Measurements from ENCODE around the gene PRSS23. TPM values are rescaled to one million over a fixed set of nuclear protein-coding genes. Genes with fewer than 3 reads are reported as not detected.

Gene PRSS23
- total and polyA plus RNA-seq, 3 experiments from 2014 or later = 4.0 to 13.3 (median 4.9) TPM

DNA sequence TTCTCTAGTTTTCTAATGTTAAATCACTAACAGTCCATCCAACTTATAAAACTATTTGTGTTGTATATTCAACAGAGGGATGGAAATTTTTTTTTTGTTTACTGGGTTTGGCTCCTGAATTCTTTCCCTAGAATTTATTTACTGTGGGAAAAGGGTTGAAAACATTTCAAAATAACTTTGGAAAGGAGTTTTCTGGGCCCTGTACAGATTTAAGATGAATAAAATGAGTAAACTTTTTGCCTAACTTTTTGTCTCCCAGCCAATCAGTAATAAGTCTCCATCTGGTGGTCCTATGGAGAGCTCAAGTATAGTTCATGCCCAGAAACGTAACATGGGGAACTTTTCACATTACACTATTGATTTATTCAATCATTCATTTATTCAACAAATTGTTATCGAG, 16.7 kb upstream of the PRSS23 start:
- H3K27ac ChIP-seq (ENCODE audit: low read depth, low read length) = no peak overlapping the region
- H3K4me3 ChIP-seq (ENCODE audit: low read length) = no peak overlapping the region
- no peaks in the 10 kb centered on the region for H3K9me3 Mint-ChIP-seq
- H3K36me3 ChIP-seq (ENCODE audit: insufficient read depth, low read length) = no peaks in the 10 kb centered on the region
- H3K4me3 Mint-ChIP-seq = no peak overlapping the region
- no peaks in the 10 kb centered on the region for H3K4me1 Mint-ChIP-seq
- H3K27me3 Mint-ChIP-seq = peaks cover 1 to 27% of the 10 kb centered on the region in 2 donors
- H3K27me3 ChIP-seq (ENCODE audit: insufficient read depth, low read length, poor library complexity, severe bottlenecking) = no peaks in the 10 kb centered on the region
- no peaks in the 10 kb centered on the region for H3K36me3 Mint-ChIP-seq
- no peak overlapping the region for H3K27ac Mint-ChIP-seq
- ChIA-PET CTCF (no interaction called here), POLR2A (no interaction called here)
- no peaks in the 10 kb centered on the region for H3K9me3 ChIP-seq (ENCODE audit: low read length)
- DNase-seq = no peak
- H3K4me1 ChIP-seq (ENCODE audit: insufficient read depth, low read length) = no peaks in the 10 kb centered on the region

DNA sequence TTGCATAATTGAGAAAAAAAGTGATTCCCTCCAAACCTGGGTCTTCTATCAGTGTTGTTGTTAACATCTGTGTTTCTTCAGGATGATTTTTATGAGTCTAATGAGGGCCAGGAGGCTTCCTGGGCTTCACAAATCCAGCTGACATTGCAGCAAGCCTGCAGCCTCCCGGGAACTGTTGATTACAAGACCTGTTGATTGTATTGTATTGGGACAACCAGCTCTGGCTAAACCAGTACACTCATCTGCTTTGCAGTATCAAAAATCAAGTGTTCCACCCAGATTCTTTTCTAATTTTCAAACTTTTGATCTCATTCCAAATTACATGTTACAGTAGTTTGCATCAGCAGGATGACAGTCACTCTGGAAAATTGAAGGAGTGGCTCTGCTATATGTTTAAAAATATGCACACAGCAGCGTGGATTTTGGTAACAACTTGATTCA, 16.1 kb upstream of the PRSS23 start:
- H3K9me3 ChIP-seq (ENCODE audit: low read length) = no peaks in the 10 kb centered on the region
- no peaks in the 10 kb centered on the region for H3K4me1 Mint-ChIP-seq
- no peaks in the 10 kb centered on the region for H3K36me3 Mint-ChIP-seq
- H3K27me3 ChIP-seq (ENCODE audit: insufficient read depth, low read length, poor library complexity, severe bottlenecking) = no peaks in the 10 kb centered on the region
- POLR2A ChIA-PET = no interaction called here
- no peak overlapping the region for H3K27ac ChIP-seq (ENCODE audit: low read depth, low read length)
- CTCF ChIA-PET = no interaction called here
- no peak overlapping the region for H3K27ac Mint-ChIP-seq
- no peaks in the 10 kb centered on the region for H3K9me3 Mint-ChIP-seq
- no peaks in the 10 kb centered on the region for H3K4me1 ChIP-seq (ENCODE audit: insufficient read depth, low read length)
- no peak for DNase-seq
- peaks cover 1 to 29% of the 10 kb centered on the region in 2 donors for H3K27me3 Mint-ChIP-seq
- H3K36me3 ChIP-seq (ENCODE audit: insufficient read depth, low read length) = no peaks in the 10 kb centered on the region
- H3K4me3 ChIP-seq (ENCODE audit: low read length) = no peak overlapping the region
- H3K4me3 Mint-ChIP-seq = no peak overlapping the region

DNA sequence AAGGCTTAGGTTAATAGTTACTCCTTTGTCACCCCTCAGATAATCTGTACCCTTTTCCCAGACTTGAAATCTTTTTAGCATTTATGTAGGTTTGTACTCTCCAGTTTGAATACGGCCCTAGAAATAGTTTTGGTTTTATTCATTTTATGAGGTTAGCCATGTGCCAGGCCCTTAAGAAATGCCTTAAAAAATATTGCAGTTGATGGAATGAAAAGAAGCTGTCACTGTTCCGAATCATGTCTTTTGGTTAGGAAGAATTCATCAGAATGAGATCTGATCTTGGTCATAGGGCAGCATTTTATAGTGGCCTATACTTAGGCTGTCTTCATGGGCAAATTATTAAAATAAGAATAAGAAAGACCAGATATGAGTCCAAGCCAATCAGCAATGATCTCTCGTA, 14.8 kb upstream of the PRSS23 start:
- Mint-ChIP-seq H3K9me3 (no peaks in the 10 kb centered on the region), H3K27me3 (peaks cover 1 to 19% of the 10 kb centered on the region in 2 donors), H3K4me1 (no peaks in the 10 kb centered on the region), H3K36me3 (no peaks in the 10 kb centered on the region), H3K27ac (no peak overlapping the region), H3K4me3 (no peak overlapping the region)
- Histone ChIP-seq H3K36me3 (ENCODE audit: insufficient read depth, low read length) (no peaks in the 10 kb centered on the region), H3K4me3 (ENCODE audit: low read length) (no peak overlapping the region), H3K27ac (ENCODE audit: low read depth, low read length) (no peak overlapping the region), H3K4me1 (ENCODE audit: insufficient read depth, low read length) (no peaks in the 10 kb centered on the region), H3K9me3 (ENCODE audit: low read length) (no peaks in the 10 kb centered on the region), H3K27me3 (ENCODE audit: insufficient read depth, low read length, poor library complexity, severe bottlenecking) (no peaks in the 10 kb centered on the region)
- no peak for DNase-seq
- POLR2A ChIA-PET = no interaction called here
- CTCF ChIA-PET = no interaction called here

- no peak overlapping the region for H3K4me3 ChIP-seq (ENCODE audit: low read length)
- peaks cover 5 to 19% of the 10 kb centered on the region in 2 donors for H3K27me3 Mint-ChIP-seq
Observed at GRCh38 chr11:86787018-86787536, 13.3 kb upstream of the PRSS23 start.

GRCh38 chr11:86787656-86788055, 12.7 kb upstream of the PRSS23 start:
- no peaks in the 10 kb centered on the region for H3K36me3 ChIP-seq (ENCODE audit: insufficient read depth, low read length)
- H3K4me1 ChIP-seq (ENCODE audit: insufficient read depth, low read length) = no peaks in the 10 kb centered on the region
- H3K27ac ChIP-seq (ENCODE audit: low read depth, low read length) = no peak overlapping the region
- H3K9me3 Mint-ChIP-seq = no peaks in the 10 kb centered on the region
- no peaks in the 10 kb centered on the region for H3K36me3 Mint-ChIP-seq
- no peaks in the 10 kb centered on the region for H3K9me3 ChIP-seq (ENCODE audit: low read length)
- H3K4me3 ChIP-seq (ENCODE audit: low read length) = no peak overlapping the region
- DNase-seq = no peak
- H3K27ac Mint-ChIP-seq = no peak overlapping the region
- H3K27me3 ChIP-seq (ENCODE audit: insufficient read depth, low read length, poor library complexity, severe bottlenecking) = no peaks in the 10 kb centered on the region
- H3K4me1 Mint-ChIP-seq = no peaks in the 10 kb centered on the region
- ChIA-PET POLR2A (no interaction called here), CTCF (no interaction called here)
- H3K27me3 Mint-ChIP-seq = peaks cover 5 to 19% of the 10 kb centered on the region in 2 donors
- no peak overlapping the region for H3K4me3 Mint-ChIP-seq

More at GRCh38 chr11:86787018-86787536, 13.3 kb upstream of the PRSS23 start:
- no peaks in the 10 kb centered on the region for H3K9me3 ChIP-seq (ENCODE audit: low read length)
- no peaks in the 10 kb centered on the region for H3K27me3 ChIP-seq (ENCODE audit: insufficient read depth, low read length, poor library complexity, severe bottlenecking)
- H3K9me3 Mint-ChIP-seq = no peaks in the 10 kb centered on the region
- no peaks in the 10 kb centered on the region for H3K36me3 Mint-ChIP-seq
- no peak overlapping the region for H3K27ac ChIP-seq (ENCODE audit: low read depth, low read length)
- H3K4me1 ChIP-seq (ENCODE audit: insufficient read depth, low read length) = no peaks in the 10 kb centered on the region
- no peaks in the 10 kb centered on the region for H3K4me1 Mint-ChIP-seq
- POLR2A ChIA-PET = no interaction called here
- H3K4me3 Mint-ChIP-seq = no peak overlapping the region
- no peak for DNase-seq
- CTCF ChIA-PET = interaction anchor here (1.5 kb wide), 1 partner anchor 12 kb away, joined by 3 read pairs; no protein-coding TSS in a partner anchor
- no peak overlapping the region for H3K27ac Mint-ChIP-seq
- H3K36me3 ChIP-seq (ENCODE audit: insufficient read depth, low read length) = no peaks in the 10 kb centered on the region

GRCh38 chr11:86790195-86790725, 10.1 kb upstream of the PRSS23 start:
- no peak for DNase-seq
- no peak overlapping the region for H3K27ac ChIP-seq (ENCODE audit: low read depth, low read length)
- no peak overlapping the region for H3K4me3 ChIP-seq (ENCODE audit: low read length)
- no peaks in the 10 kb centered on the region for H3K9me3 ChIP-seq (ENCODE audit: low read length)
- CTCF ChIA-PET = no interaction called here
- H3K36me3 ChIP-seq (ENCODE audit: insufficient read depth, low read length) = no peaks in the 10 kb centered on the region
- H3K4me3 Mint-ChIP-seq = no peak overlapping the region
- H3K9me3 Mint-ChIP-seq = no peaks in the 10 kb centered on the region
- H3K36me3 Mint-ChIP-seq = no peaks in the 10 kb centered on the region
- no peak overlapping the region for H3K27ac Mint-ChIP-seq
- peaks cover 5 to 25% of the 10 kb centered on the region in 2 donors for H3K27me3 Mint-ChIP-seq
- no peaks in the 10 kb centered on the region for H3K4me1 Mint-ChIP-seq
- POLR2A ChIA-PET = no interaction called here
- H3K4me1 ChIP-seq (ENCODE audit: insufficient read depth, low read length) = no peaks in the 10 kb centered on the region
- H3K27me3 ChIP-seq (ENCODE audit: insufficient read depth, low read length, poor library complexity, severe bottlenecking) = no peaks in the 10 kb centered on the region

DNA sequence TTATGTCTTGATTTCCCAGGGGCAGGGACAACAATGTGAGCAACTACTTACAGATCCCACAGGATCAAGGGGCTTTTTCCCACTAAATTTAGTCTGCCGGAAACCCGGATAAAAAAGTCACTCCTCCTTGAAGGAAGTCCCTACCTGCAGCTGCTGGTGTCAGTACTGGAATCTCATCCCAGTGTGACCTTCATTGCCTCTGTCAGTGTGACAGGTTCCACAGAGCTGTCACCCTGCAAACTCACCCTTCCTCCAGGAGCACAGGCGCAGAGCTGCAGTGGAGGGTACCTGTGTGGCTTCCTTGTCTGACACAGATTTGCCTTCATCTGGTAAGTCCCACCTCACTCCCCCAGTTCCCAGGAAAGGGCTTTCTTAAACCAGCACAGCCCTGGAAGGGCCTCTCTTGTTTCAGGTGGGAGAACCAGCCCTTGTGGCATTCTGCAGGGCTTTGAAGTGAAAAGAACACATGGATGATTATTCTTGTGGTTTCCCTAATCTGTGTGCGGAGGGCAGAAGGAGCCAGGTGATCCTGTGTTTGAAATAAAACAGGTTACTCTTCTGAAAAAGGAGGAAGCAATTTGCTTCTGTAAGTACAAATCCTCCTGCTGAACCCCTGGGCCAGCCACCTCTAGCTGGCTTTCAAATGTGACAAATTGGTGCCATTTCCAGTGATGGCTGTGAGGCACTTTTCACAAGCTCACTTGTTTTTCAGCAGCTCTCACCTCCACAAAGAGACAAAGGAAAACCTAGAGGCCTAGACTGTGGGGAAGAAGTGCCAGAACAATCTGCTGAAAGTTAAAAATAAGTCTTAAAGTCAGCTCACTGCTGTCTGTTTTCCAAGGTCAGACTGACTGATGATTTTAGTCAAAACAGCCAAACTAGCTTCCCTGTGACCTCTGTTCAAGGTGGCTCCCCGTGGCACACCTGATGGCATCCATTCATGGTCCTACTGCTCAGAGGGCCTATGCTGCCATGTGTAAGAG, 9.2 kb upstream of the PRSS23 start:
- Histone ChIP-seq H3K27me3 (ENCODE audit: insufficient read depth, low read length, poor library complexity, severe bottlenecking) (no peaks in the 10 kb centered on the region), H3K9me3 (ENCODE audit: low read length) (no peaks in the 10 kb centered on the region), H3K4me3 (ENCODE audit: low read length) (no peak overlapping the region), H3K36me3 (ENCODE audit: insufficient read depth, low read length) (no peaks in the 10 kb centered on the region), H3K27ac (ENCODE audit: low read depth, low read length) (no peak overlapping the region), H3K4me1 (ENCODE audit: insufficient read depth, low read length) (no peaks in the 10 kb centered on the region)
- Mint-ChIP-seq H3K4me1 (no peaks in the 10 kb centered on the region), H3K36me3 (no peaks in the 10 kb centered on the region), H3K27ac (no peak overlapping the region), H3K4me3 (no peak overlapping the region), H3K27me3 (peaks cover 5 to 26% of the 10 kb centered on the region in 2 donors), H3K9me3 (no peaks in the 10 kb centered on the region)
- ChIA-PET CTCF (no interaction called here), POLR2A (no interaction called here)
- DNase-seq = no peak

DNA sequence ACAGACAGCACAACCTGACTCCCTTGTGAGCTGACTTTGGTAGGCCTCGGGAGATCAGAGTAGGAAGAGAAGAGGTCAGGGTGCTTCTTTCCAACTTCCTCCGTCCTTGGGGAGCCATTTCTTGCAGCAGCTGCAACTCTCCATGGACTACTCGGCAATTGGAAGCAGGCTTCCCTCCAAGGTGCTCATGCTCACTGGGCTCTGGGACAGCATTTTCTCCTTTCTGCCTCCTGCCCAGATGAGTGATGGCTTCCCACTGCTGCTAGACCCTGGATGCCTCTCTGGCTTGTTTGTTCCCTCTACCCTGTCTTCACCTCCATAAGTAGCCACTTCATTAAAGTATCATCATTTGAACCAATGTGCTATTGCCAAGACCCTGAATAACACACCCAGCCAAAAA, 8.2 kb upstream of the PRSS23 start:
- Mint-ChIP-seq H3K9me3 (no peaks in the 10 kb centered on the region), H3K36me3 (no peaks in the 10 kb centered on the region), H3K27me3 (peaks cover 4 to 28% of the 10 kb centered on the region in 2 donors), H3K27ac (no peak overlapping the region), H3K4me3 (no peak overlapping the region), H3K4me1 (no peaks in the 10 kb centered on the region)
- H3K4me3 ChIP-seq (ENCODE audit: low read length) = no peak overlapping the region
- H3K4me1 ChIP-seq (ENCODE audit: insufficient read depth, low read length) = no peaks in the 10 kb centered on the region
- DNase-seq = no peak
- H3K9me3 ChIP-seq (ENCODE audit: low read length) = no peaks in the 10 kb centered on the region
- H3K27ac ChIP-seq (ENCODE audit: low read depth, low read length) = no peak overlapping the region
- ChIA-PET CTCF (no interaction called here), POLR2A (no interaction called here)
- H3K27me3 ChIP-seq (ENCODE audit: insufficient read depth, low read length, poor library complexity, severe bottlenecking) = no peaks in the 10 kb centered on the region
- no peaks in the 10 kb centered on the region for H3K36me3 ChIP-seq (ENCODE audit: insufficient read depth, low read length)

Measured in CD8-positive, alpha-beta memory T cell (primary cell).